Fibroblast of lung (primary cell): Measurements from ENCODE around the gene DOCK4. TPM values are rescaled to one million over a fixed set of nuclear protein-coding genes. Genes with fewer than 3 reads are reported as not detected.

Source experiments
- DNase-seq, 2 donors: peaks; one replicate each; pipeline versions ENCODE4 v3.0.0 to v3.0.0-alpha.2; 2010; ENCODE audit warnings: low read depth in 2 of 2
- H2AFZ ChIP-seq: 2 replicates; pipeline ENCODE4 v1.5.1; 2012; ENCODE audit warnings: low read length, control low read depth, inconsistent platforms
- H3K27ac ChIP-seq: 2 replicates; pipeline ENCODE4 v1.5.1; 2011; ENCODE audit warnings: low read length, control low read depth; ENCODE audit not compliant: insufficient read depth
- H3K27me3 ChIP-seq: 2 replicates; pipeline ENCODE4 v1.5.1; 2011; ENCODE audit warnings: mild to moderate bottlenecking, low read length; ENCODE audit not compliant: control insufficient read depth, insufficient read depth
- H3K36me3 ChIP-seq: 2 replicates; pipeline ENCODE4 v1.5.1; 2011; ENCODE audit warnings: low read length; ENCODE audit not compliant: control insufficient read depth, insufficient read depth
- H3K4me1 ChIP-seq: 2 replicates; pipeline ENCODE4 v1.5.1; 2011; ENCODE audit warnings: low read length; ENCODE audit not compliant: control insufficient read depth, insufficient read depth; ENCODE audit errors: extremely low read depth
- H3K4me2 ChIP-seq: 2 replicates; pipeline ENCODE4 v1.5.1; 2011; ENCODE audit warnings: low read length, control low read depth; ENCODE audit not compliant: insufficient read depth; ENCODE audit errors: extremely low read depth
- H3K4me3 ChIP-seq, 4 experiments: fragments of 200-600 bp in 1 of 4; sonication (generic) in 1 of 4; replicated peaks in 1 of 4; 2 replicates each; pipeline ENCODE4 v1.5.1; 2011 to 2016; ENCODE audit warnings: low read length in 4 of 4, low read depth in 3 of 4, mild to moderate bottlenecking in 3 of 4, control low read depth in 2 of 4, inconsistent platforms in 1 of 4, mixed read lengths in 1 of 4; ENCODE audit not compliant: insufficient read depth in 1 of 4; ENCODE audit errors: control extremely low read depth in 1 of 4
- H3K79me2 ChIP-seq: 2 replicates; pipeline ENCODE4 v1.5.1; 2012; ENCODE audit warnings: mild to moderate bottlenecking, low read length, inconsistent platforms; ENCODE audit not compliant: control insufficient read depth, insufficient read depth
- H3K9ac ChIP-seq: 2 replicates; pipeline ENCODE4 v1.5.1; 2011; ENCODE audit warnings: mild to moderate bottlenecking, low read length, control low read depth; ENCODE audit not compliant: insufficient read depth
- H3K9me3 ChIP-seq: 2 replicates; pipeline ENCODE4 v1.5.1; 2012; ENCODE audit warnings: low read depth, low read length; ENCODE audit not compliant: control insufficient read depth, insufficient read depth
- H4K20me1 ChIP-seq: 2 replicates; pipeline ENCODE4 v1.5.1; 2011; ENCODE audit warnings: low read length; ENCODE audit not compliant: control insufficient read depth, insufficient read depth; ENCODE audit errors: extremely low read depth
- EZH2 ChIP-seq: IDR thresholded peaks from 2 replicates; pipeline ENCODE4 v1.5.1; 2012; ENCODE audit warnings: low read length, control low read depth, mild to moderate bottlenecking; ENCODE audit errors: missing control alignments
- polyA plus RNA-seq, 2 donors: library from polyadenylated mRNA; depleted of rRNA in 1 of 2; stranded (reverse) in 1 of 2; unstranded in 1 of 2; fragments of >200 nt; gene quantifications; 2 replicates each; pipeline ENCODE4 v1.2.1, GENCODE V29; 2011 to 2012; ENCODE audit warnings: missing spikeins in 1 of 2
- total RNA-seq: library from RNA; depleted of rRNA; stranded (reverse); fragments of >200 nt; gene quantifications from 2 replicates; pipeline ENCODE4 v1.2.1, GENCODE V29; 2014
- TF ChIP-seq, protein P1 (sequence below), 2 donors: IDR thresholded peaks in 1 of 2; conservative IDR thresholded peaks in 1 of 2; 1 replicate in 1 of 2; 2 replicates in 1 of 2; pipeline ENCODE4 v1.5.1; 2011 to 2012; ENCODE audit warnings: low read length in 2 of 2, control low read depth in 1 of 2, inconsistent platforms in 1 of 2, low read depth in 1 of 2, mild to moderate bottlenecking in 1 of 2

Gene DOCK4
- total and polyA plus RNA-seq, 2 donors (not counting 1 experiment from before 2014, with no cell fraction given), result 20.8 to 39.3 TPM

DNA sequence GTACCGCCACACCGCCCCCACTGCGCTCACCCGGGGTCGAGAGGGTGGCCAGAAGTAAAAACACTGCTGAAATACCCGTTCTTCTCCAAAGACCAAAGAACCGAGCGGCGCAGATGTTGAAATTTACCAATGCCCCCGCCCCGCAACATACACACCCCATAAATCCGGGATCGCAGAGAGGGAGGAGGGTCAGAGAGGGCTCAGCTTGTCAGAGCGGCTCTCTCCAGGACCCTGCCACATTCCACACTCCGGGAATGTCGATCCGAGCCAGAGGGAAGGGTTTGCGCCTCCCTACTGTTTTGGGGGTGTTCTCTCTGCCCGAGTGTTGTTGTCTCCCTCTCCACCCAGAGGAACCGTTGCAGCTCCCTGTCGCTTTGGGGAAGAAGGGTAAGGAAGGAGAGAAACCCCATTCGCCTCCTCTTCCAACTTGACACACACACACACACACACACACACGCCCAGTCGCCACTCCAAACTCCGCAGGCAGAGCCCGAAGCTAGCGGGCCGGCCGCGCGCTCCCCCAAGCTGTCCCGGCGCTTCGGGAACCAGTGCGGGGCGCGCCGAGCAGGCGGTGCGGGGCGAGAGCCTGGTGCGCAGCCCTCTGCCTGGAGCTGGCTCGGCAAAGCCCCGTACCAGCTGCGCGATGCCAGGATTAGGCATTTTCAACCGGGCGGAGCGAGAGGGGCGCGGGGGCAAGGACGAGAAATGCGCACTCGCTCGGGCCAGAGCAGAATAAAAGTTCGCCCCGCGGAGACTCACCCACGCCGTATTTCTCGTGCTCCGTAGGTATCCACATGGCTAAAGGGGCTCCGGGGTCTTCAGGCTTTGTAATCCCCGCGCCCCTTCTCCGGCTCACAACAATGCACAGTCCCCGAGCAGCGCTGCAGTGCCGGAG is 609 bp downstream of the DOCK4 start:
- TF ChIP-seq EZH2, result no peak
- TF ChIP-seq, protein P1, sequence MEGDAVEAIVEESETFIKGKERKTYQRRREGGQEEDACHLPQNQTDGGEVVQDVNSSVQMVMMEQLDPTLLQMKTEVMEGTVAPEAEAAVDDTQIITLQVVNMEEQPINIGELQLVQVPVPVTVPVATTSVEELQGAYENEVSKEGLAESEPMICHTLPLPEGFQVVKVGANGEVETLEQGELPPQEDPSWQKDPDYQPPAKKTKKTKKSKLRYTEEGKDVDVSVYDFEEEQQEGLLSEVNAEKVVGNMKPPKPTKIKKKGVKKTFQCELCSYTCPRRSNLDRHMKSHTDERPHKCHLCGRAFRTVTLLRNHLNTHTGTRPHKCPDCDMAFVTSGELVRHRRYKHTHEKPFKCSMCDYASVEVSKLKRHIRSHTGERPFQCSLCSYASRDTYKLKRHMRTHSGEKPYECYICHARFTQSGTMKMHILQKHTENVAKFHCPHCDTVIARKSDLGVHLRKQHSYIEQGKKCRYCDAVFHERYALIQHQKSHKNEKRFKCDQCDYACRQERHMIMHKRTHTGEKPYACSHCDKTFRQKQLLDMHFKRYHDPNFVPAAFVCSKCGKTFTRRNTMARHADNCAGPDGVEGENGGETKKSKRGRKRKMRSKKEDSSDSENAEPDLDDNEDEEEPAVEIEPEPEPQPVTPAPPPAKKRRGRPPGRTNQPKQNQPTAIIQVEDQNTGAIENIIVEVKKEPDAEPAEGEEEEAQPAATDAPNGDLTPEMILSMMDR (conservative IDR thresholded peaks at IDR 0.05 in 1 of 2, IDR thresholded peaks at IDR 0.05 in 1 of 2; ENCODE audit: low read depth in 1 of 2, low read length in 2 of 2), result no peak
- peak; percentile 77 to 81 for DNase-seq
- peaks cover 59% of the 10 kb centered on the region for H3K79me2 ChIP-seq
- peak overlapping the region; percentile 73 for H3K9ac ChIP-seq
- no peaks in the 10 kb centered on the region for H3K27me3 ChIP-seq
- no peaks in the 10 kb centered on the region for H3K9me3 ChIP-seq
- H3K4me1 ChIP-seq, result no peaks in the 10 kb centered on the region
- H3K4me3 ChIP-seq, result peak overlapping the region; percentile 66 to 100 (median 84)
- H3K4me2 ChIP-seq, result peak overlapping the region; percentile 88
- no peaks in the 10 kb centered on the region for H4K20me1 ChIP-seq
- peak overlapping the region; percentile 53 for H3K27ac ChIP-seq
- no peaks in the 10 kb centered on the region for H3K36me3 ChIP-seq
- peak overlapping the region; percentile 68 for H2AFZ ChIP-seq

DNA sequence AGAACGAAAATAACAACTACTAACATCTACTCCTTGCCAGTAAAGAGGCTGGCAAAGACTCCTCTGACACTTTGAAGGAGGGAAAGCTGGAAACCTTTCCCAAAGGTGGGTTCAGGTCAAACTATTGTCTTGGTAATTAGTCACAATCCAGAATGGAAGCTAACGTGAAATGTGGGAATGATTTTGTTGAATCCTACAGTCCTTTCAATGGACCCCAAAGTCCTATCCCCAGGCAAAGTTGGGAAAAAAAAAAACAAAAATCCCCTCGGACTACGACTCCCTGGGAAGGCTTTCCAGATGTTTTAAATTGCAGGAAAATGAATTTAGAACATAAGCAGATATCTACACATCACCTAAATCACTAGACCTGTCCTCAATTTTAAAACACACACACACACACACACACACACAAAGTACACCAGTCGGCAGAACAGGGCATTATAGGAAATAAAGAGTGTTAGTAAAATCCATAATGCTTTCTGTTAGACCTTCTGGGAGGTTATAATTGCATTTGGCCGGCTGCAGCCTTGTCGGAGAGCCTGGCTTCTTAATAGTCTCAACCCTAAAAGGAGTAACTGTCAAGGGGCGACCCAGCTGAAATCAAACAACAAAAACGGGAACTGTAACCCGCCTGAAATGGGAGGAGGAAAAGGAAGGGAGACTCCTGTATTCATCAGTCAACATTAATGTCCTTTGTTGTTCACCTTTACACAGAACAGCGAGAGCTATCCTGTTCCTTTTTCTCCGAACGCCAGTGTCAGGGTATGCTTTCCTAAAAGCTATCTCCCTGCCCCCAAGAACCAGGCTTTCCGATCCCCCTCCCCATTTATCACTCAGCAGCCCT is 1.5 kb downstream of the DOCK4 start:
- peak; percentile 5 to 31 for DNase-seq
- Histone ChIP-seq H3K27ac (peak overlapping the region; percentile 53), H3K9me3 (no peaks in the 10 kb centered on the region), H3K4me1 (no peaks in the 10 kb centered on the region), H3K36me3 (no peaks in the 10 kb centered on the region), H2AFZ (peak overlapping the region; percentile 68), H4K20me1 (no peaks in the 10 kb centered on the region), H3K79me2 (peaks cover 66% of the 10 kb centered on the region), H3K27me3 (no peaks in the 10 kb centered on the region), H3K9ac (peak overlapping the region; percentile 73), H3K4me2 (peak overlapping the region; percentile 88), H3K4me3 (peak overlapping the region; percentile 66 to 100 (median 84))
- TF ChIP-seq, protein P1 (conservative IDR thresholded peaks at IDR 0.05 in 1 of 2, IDR thresholded peaks at IDR 0.05 in 1 of 2; ENCODE audit: low read depth in 1 of 2, low read length in 2 of 2), result no peak
- no peak for TF ChIP-seq EZH2

DNA sequence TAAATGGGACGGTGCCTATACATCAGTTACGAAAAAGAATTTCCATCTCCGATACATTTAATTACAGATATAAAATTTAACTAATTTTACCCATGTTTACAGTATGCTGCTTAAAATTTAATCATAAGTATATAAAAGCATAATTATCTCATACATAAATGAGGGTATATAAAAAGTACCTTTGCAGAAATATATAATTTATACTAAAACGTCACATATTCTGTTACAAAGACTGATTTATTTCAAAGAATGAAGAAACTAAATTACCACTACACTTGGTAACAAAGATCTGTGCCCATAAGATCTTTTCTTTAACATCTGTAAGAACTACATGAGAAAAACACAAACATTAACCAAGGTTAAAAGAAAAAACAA is 2.8 kb downstream of the DOCK4 start:
- no peak for TF ChIP-seq EZH2
- TF ChIP-seq, protein P1 (conservative IDR thresholded peaks at IDR 0.05 in 1 of 2, IDR thresholded peaks at IDR 0.05 in 1 of 2; ENCODE audit: low read depth in 1 of 2, low read length in 2 of 2), result no peak
- Histone ChIP-seq H4K20me1 (no peaks in the 10 kb centered on the region), H3K36me3 (no peaks in the 10 kb centered on the region), H3K4me1 (no peaks in the 10 kb centered on the region), H3K9ac (no peak overlapping the region), H3K79me2 (peaks cover 72% of the 10 kb centered on the region), H2AFZ (no peak overlapping the region), H3K27me3 (no peaks in the 10 kb centered on the region), H3K9me3 (no peaks in the 10 kb centered on the region), H3K4me2 (peak overlapping the region; percentile 88), H3K27ac (no peak overlapping the region), H3K4me3 (peak overlapping the region in 2 of 4 experiments; percentile 83 to 100)
- no peak for DNase-seq
